ENCODE results near the gene OXLD1.

- TF ChIP-seq CTCF (IDR thresholded peaks at IDR 0.05) (no peak), POLR2A (IDR thresholded peaks at IDR 0.05) (no peak), POLR2AphosphoS5 (IDR thresholded peaks at IDR 0.05; ENCODE audit: insufficient read depth in 1 of 2, low read depth in 1 of 2) (no peak)
Measured at GRCh38 chr17:81701288-81702071, 35.1 kb upstream of the OXLD1 start.
